ENCODE results near the gene RPGRIP1. TPM values are rescaled to one million over a fixed set of nuclear protein-coding genes. Genes with fewer than 3 reads are reported as not detected.
"Not testable (repeated sequence)": the region's sequence is repeated elsewhere in the genome, so short reads cannot be mapped to it uniquely, and the experiment has no call there.

Gene RPGRIP1
- total RNA-seq, 1 donor from 2014 or later: 0.47 TPM

DNA sequence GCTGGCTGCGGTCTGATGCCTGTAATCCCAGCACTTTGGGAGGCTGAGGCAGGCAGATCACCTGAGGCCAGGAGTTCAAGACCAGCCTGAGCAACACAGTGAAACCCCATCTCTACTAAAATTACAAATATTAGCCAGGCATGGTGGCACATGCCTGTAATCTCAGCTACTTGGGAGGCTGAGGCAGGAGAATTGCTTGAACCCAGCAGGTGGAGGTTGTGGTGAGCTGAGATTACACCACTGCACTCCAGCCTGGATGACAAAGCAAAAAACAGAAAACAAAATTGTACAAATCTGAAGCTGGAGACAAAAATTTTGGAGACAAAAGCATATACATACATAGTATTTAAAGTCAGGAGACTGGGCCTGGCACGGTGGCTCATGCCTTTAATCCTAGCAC, 6.6 kb downstream of the RPGRIP1 start:
- not testable (repeated sequence) for H3K9me3 Mint-ChIP-seq; H3K27ac Mint-ChIP-seq; H3K4me1 Mint-ChIP-seq; H3K36me3 Mint-ChIP-seq; H3K36me3 ChIP-seq; H3K27me3 Mint-ChIP-seq (ENCODE audit: insufficient read depth, low read depth); H3F3A ChIP-seq (ENCODE audit: low read depth); H3K9me3 ChIP-seq (ENCODE audit: low read depth); H2AFZ ChIP-seq (replicated peaks); H3K9ac ChIP-seq; H3K79me2 ChIP-seq (ENCODE audit: low read depth); H3K4me3 ChIP-seq; H3K27me3 ChIP-seq; DNase-seq (ENCODE audit: low spot score); H3K27ac ChIP-seq; H3K4me3 Mint-ChIP-seq; H3K4me1 ChIP-seq; H3K4me2 ChIP-seq; H4K20me1 ChIP-seq (ENCODE audit: low read depth)

- Histone ChIP-seq H4K20me1 (ENCODE audit: low read depth) (no peaks in the 10 kb centered on the region), H3K79me2 (ENCODE audit: low read depth) (no peaks in the 10 kb centered on the region), H3K4me3 (no peak overlapping the region), H3K36me3 (no peaks in the 10 kb centered on the region), H3K4me2 (no peak overlapping the region), H3F3A (ENCODE audit: low read depth) (no peaks in the 10 kb centered on the region), H2AFZ (replicated peaks) (peak overlapping the region; percentile 29), H3K4me1 (no peaks in the 10 kb centered on the region), H3K27ac (no peak overlapping the region), H3K9me3 (ENCODE audit: low read depth) (no peaks in the 10 kb centered on the region), H3K9ac (no peak overlapping the region), H3K27me3 (no peaks in the 10 kb centered on the region)
- no peaks in the 10 kb centered on the region for H3K27me3 Mint-ChIP-seq (ENCODE audit: insufficient read depth, low read depth)
- no peak for DNase-seq (ENCODE audit: low spot score)
- no peaks in the 10 kb centered on the region for H3K36me3 Mint-ChIP-seq
- no peaks in the 10 kb centered on the region for H3K9me3 Mint-ChIP-seq
- H3K27ac Mint-ChIP-seq: peak overlapping the region; percentile 59
- H3K4me1 Mint-ChIP-seq: peaks cover 2% of the 10 kb centered on the region
- H3K4me3 Mint-ChIP-seq: no peak overlapping the region
- TF ChIP-seq, protein P1, sequence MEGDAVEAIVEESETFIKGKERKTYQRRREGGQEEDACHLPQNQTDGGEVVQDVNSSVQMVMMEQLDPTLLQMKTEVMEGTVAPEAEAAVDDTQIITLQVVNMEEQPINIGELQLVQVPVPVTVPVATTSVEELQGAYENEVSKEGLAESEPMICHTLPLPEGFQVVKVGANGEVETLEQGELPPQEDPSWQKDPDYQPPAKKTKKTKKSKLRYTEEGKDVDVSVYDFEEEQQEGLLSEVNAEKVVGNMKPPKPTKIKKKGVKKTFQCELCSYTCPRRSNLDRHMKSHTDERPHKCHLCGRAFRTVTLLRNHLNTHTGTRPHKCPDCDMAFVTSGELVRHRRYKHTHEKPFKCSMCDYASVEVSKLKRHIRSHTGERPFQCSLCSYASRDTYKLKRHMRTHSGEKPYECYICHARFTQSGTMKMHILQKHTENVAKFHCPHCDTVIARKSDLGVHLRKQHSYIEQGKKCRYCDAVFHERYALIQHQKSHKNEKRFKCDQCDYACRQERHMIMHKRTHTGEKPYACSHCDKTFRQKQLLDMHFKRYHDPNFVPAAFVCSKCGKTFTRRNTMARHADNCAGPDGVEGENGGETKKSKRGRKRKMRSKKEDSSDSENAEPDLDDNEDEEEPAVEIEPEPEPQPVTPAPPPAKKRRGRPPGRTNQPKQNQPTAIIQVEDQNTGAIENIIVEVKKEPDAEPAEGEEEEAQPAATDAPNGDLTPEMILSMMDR (IDR thresholded peaks at IDR 0.05): no peak
- TF ChIP-seq EZH2phosphoT487 (IDR thresholded peaks at IDR 0.05) (no peak), EZH2 (IDR thresholded peaks at IDR 0.05) (no peak)
Observed at GRCh38 chr14:21287168-21287567, 7.3 kb downstream of the RPGRIP1 start.

- not testable (repeated sequence) for H3K27me3 Mint-ChIP-seq (ENCODE audit: insufficient read depth, low read depth); H3K4me2 ChIP-seq; H3K9ac ChIP-seq
Observed at GRCh38 chr14:21294026-21294425, 14.1 kb downstream of the RPGRIP1 start.

GRCh38 chr14:21298358-21298757, 18.5 kb downstream of the RPGRIP1 start:
- H3K9me3 ChIP-seq (ENCODE audit: low read depth): no peaks in the 10 kb centered on the region
- no peaks in the 10 kb centered on the region for H3K36me3 Mint-ChIP-seq
- H4K20me1 ChIP-seq (ENCODE audit: low read depth): no peaks in the 10 kb centered on the region
- no peak overlapping the region for H3K27ac Mint-ChIP-seq
- no peak overlapping the region for H3K4me3 ChIP-seq
- H3K9ac ChIP-seq: no peak overlapping the region
- no peak overlapping the region for H3K4me3 Mint-ChIP-seq
- peaks cover 5% of the 10 kb centered on the region for H3F3A ChIP-seq (ENCODE audit: low read depth)
- TF ChIP-seq, protein P1 (IDR thresholded peaks at IDR 0.05): no peak
- TF ChIP-seq EZH2 (IDR thresholded peaks at IDR 0.05) (no peak), EZH2phosphoT487 (IDR thresholded peaks at IDR 0.05) (no peak)
- peaks cover 1% of the 10 kb centered on the region for H3K9me3 Mint-ChIP-seq
- peaks cover 9% of the 10 kb centered on the region for H3K27me3 Mint-ChIP-seq (ENCODE audit: insufficient read depth, low read depth)
- H3K4me1 ChIP-seq: peaks cover 9% of the 10 kb centered on the region
- H3K36me3 ChIP-seq: no peaks in the 10 kb centered on the region
- peaks cover 9% of the 10 kb centered on the region for H3K4me1 Mint-ChIP-seq
- DNase-seq (ENCODE audit: low spot score): no peak
- no peak overlapping the region for H3K27ac ChIP-seq
- H3K27me3 ChIP-seq: peaks cover 18% of the 10 kb centered on the region
- no peak overlapping the region for H2AFZ ChIP-seq (replicated peaks)
- H3K4me2 ChIP-seq: no peak overlapping the region
- H3K79me2 ChIP-seq (ENCODE audit: low read depth): no peaks in the 10 kb centered on the region

More at GRCh38 chr14:21294026-21294425, 14.1 kb downstream of the RPGRIP1 start:
- H3K27ac ChIP-seq; H3K4me1 ChIP-seq; H3K27me3 ChIP-seq; H3K27ac Mint-ChIP-seq; H3K9me3 ChIP-seq (ENCODE audit: low read depth); H3K4me1 Mint-ChIP-seq; H3K9me3 Mint-ChIP-seq; H3K4me3 ChIP-seq; H3F3A ChIP-seq (ENCODE audit: low read depth); H3K36me3 Mint-ChIP-seq; H4K20me1 ChIP-seq (ENCODE audit: low read depth); H3K36me3 ChIP-seq; DNase-seq (ENCODE audit: low spot score); H3K79me2 ChIP-seq (ENCODE audit: low read depth); H3K4me3 Mint-ChIP-seq; H2AFZ ChIP-seq (replicated peaks): not testable (repeated sequence)

Measured in neural progenitor cell (in vitro differentiated cells).